Bronchial epithelial cell (primary cell): ENCODE measurements around the gene RASGRP3. TPM values are rescaled to one million over a fixed set of nuclear protein-coding genes. Genes with fewer than 3 reads are reported as not detected.

ENCODE experiments used
- DNase-seq: peaks from one replicate; pipeline ENCODE4 v3.0.0-alpha.2; 2010; ENCODE audit warnings: low read depth
- FAIRE-seq: peaks from 2 replicates; lab custom pipeline; 2011; peaks lifted over from hg19 to GRCh38; lab: Jason Lieb, UNC
- H3K27me3 ChIP-seq: 2 replicates; pipeline ENCODE4 v1.5.1; 2011; ENCODE audit warnings: low read length; ENCODE audit not compliant: control insufficient read depth, insufficient read depth
- H3K36me3 ChIP-seq: 2 replicates; pipeline ENCODE4 v1.5.1; 2011; ENCODE audit warnings: low read length; ENCODE audit not compliant: control insufficient read depth, insufficient read depth
- H3K4me3 ChIP-seq: 2 replicates; pipeline ENCODE4 v1.5.1; 2011; ENCODE audit warnings: mild to moderate bottlenecking, low read depth, low read length, control low read depth
- CTCF ChIP-seq: IDR thresholded peaks from 2 replicates; pipeline ENCODE4 v1.5.1; 2011; ENCODE audit warnings: mild to moderate bottlenecking, moderate library complexity, low read length, control low read depth, inconsistent platforms; ENCODE audit not compliant: insufficient read depth, severe bottlenecking
- total RNA-seq: library from RNA; depleted of rRNA; stranded (reverse); fragments of >200 nt; gene quantifications from 2 replicates; pipeline ENCODE4 v1.2.1, GENCODE V29; 2014

The RASGRP3 gene
- total RNA-seq, 1 donor from 2014 or later = 0.79 TPM

GRCh38 chr2:33512112-33512511 lies 35.7 kb downstream of the RASGRP3 start:
- no peak for TF ChIP-seq CTCF
- Histone ChIP-seq H3K4me3 (no peak overlapping the region), H3K36me3 (no peaks in the 10 kb centered on the region), H3K27me3 (no peaks in the 10 kb centered on the region)
- FAIRE-seq (no peak), DNase-seq (no peak)

- no peak overlapping the region for H3K4me3 ChIP-seq
- no peak for TF ChIP-seq CTCF
- DNase-seq = no peak
- H3K36me3 ChIP-seq = no peaks in the 10 kb centered on the region
- no peak for FAIRE-seq
- no peaks in the 10 kb centered on the region for H3K27me3 ChIP-seq
Observed at GRCh38 chr2:33513480-33513879, 37.0 kb downstream of the RASGRP3 start.

- H3K36me3 ChIP-seq = no peaks in the 10 kb centered on the region
- FAIRE-seq (no peak), DNase-seq (no peak)
- TF ChIP-seq CTCF = no peak
- H3K4me3 ChIP-seq = no peak overlapping the region
- no peaks in the 10 kb centered on the region for H3K27me3 ChIP-seq
Observed at GRCh38 chr2:33516456-33516995, 40.1 kb downstream of the RASGRP3 start.

GRCh38 chr2:33518200-33518599 lies 41.8 kb downstream of the RASGRP3 start:
- H3K36me3 ChIP-seq = no peaks in the 10 kb centered on the region
- H3K4me3 ChIP-seq = no peak overlapping the region
- DNase-seq (no peak), FAIRE-seq (no peak)
- no peaks in the 10 kb centered on the region for H3K27me3 ChIP-seq
- no peak for TF ChIP-seq CTCF

- H3K4me3 ChIP-seq = no peak overlapping the region
- TF ChIP-seq CTCF = no peak
- H3K27me3 ChIP-seq = no peaks in the 10 kb centered on the region
- peak; percentile 86 for DNase-seq
- no peaks in the 10 kb centered on the region for H3K36me3 ChIP-seq
- no peak for FAIRE-seq
Observed at GRCh38 chr2:33518929-33519328, 42.5 kb downstream of the RASGRP3 start.

GRCh38 chr2:33521791-33522281 lies 45.4 kb downstream of the RASGRP3 start:
- no peak for DNase-seq

More at GRCh38 chr2:33521791-33522281, 45.4 kb downstream of the RASGRP3 start:
- FAIRE-seq = no peak
- Histone ChIP-seq H3K36me3 (no peaks in the 10 kb centered on the region), H3K4me3 (no peak overlapping the region), H3K27me3 (no peaks in the 10 kb centered on the region)
- no peak for TF ChIP-seq CTCF
